HepG2 (cell line): ENCODE data around the gene MVP. TPM values are rescaled to one million over a fixed set of nuclear protein-coding genes. Genes with fewer than 3 reads are reported as not detected.
A peak's percentile ranks its signal among the peaks of the same experiment; 100 is the strongest.

ENCODE experiments used
- CBX1 ChIP-seq: IDR thresholded peaks from one replicate; pipeline ENCODE4 v1.6.1; 2016; ENCODE audit warnings: antibody characterized with exemption, low read depth
- ELF1 ChIP-seq: sonication (generic); formaldehyde crosslinking; IDR thresholded peaks from 2 replicates; pipeline ENCODE4 v1.4.0; 2020; ENCODE audit warnings: missing genetic modification reagents
- GATA4 ChIP-seq: sonication (generic); IDR thresholded peaks from 2 replicates; pipeline ENCODE4 v1.6.1; 2016; ENCODE audit warnings: antibody characterized with exemption, low read depth, borderline replicate concordance
- HDAC2 ChIP-seq: sonication (generic); formaldehyde crosslinking; IDR thresholded peaks from 2 replicates; pipeline ENCODE4 v1.4.0; 2020; ENCODE audit warnings: missing genetic modification reagents
- KAT8 ChIP-seq: IDR thresholded peaks from 2 replicates; pipeline ENCODE4 v1.6.1; 2016; ENCODE audit warnings: missing genetic modification reagents, missing compliant biosample characterization
- KMT2A ChIP-seq: sonication (generic); formaldehyde crosslinking; IDR thresholded peaks from 2 replicates; pipeline ENCODE4 v1.4.0; 2020; ENCODE audit warnings: missing genetic modification reagents
- MATR3 ChIP-seq: sonication (generic); formaldehyde crosslinking; IDR thresholded peaks from 2 replicates; pipeline ENCODE4 v1.4.0; 2020; ENCODE audit warnings: missing genetic modification reagents
- NFATC3 ChIP-seq: sonication (generic); formaldehyde crosslinking; IDR thresholded peaks from 2 replicates; pipeline ENCODE4 v1.5.1; 2020; ENCODE audit warnings: mild to moderate bottlenecking, missing genetic modification reagents
- NRL ChIP-seq: sonication (generic); formaldehyde crosslinking; IDR thresholded peaks from 2 replicates; pipeline ENCODE4 v1.5.0; 2020; ENCODE audit warnings: missing genetic modification reagents, mild to moderate bottlenecking, moderate library complexity, borderline replicate concordance
- RFXAP ChIP-seq: sonication (generic); formaldehyde crosslinking; IDR thresholded peaks from 2 replicates; pipeline ENCODE4 v1.4.0; 2020; ENCODE audit warnings: missing genetic modification reagents, borderline replicate concordance
- SMARCC2 ChIP-seq: fragments of 450-650 bp; IDR thresholded peaks from 2 replicates; pipeline ENCODE4 v1.6.1; 2017; ENCODE audit warnings: antibody characterized with exemption, mild to moderate bottlenecking
- SNAPC2 ChIP-seq: sonication (generic); formaldehyde crosslinking; IDR thresholded peaks from 2 replicates; pipeline ENCODE4 v1.8.1; 2022; ENCODE audit warnings: mild to moderate bottlenecking, missing genetic modification reagents
- ZNF207 ChIP-seq: fragments of 450-650 bp; IDR thresholded peaks from 2 replicates; pipeline ENCODE4 v1.6.1; 2016; ENCODE audit warnings: antibody characterized with exemption, borderline replicate concordance
- ZNF251 ChIP-seq: sonication (generic); formaldehyde crosslinking; IDR thresholded peaks from 2 replicates; pipeline ENCODE4 v1.9.0; 2021; ENCODE audit warnings: mild to moderate bottlenecking, missing genetic modification reagents
- ZNF329 ChIP-seq: sonication (generic); formaldehyde crosslinking; IDR thresholded peaks from 2 replicates; pipeline ENCODE4 v1.9.0; 2021; ENCODE audit warnings: low read depth, mild to moderate bottlenecking, missing genetic modification reagents
- ZNF331 ChIP-seq: sonication (generic); formaldehyde crosslinking; IDR thresholded peaks from 2 replicates; pipeline ENCODE4 v1.4.0; 2020; ENCODE audit warnings: missing genetic modification reagents
- ZNF431 ChIP-seq: sonication (generic); formaldehyde crosslinking; IDR thresholded peaks from 2 replicates; pipeline ENCODE4 v1.9.0; 2022; ENCODE audit warnings: missing genetic modification reagents, low read depth, mild to moderate bottlenecking, borderline replicate concordance
- ZNF563 ChIP-seq: sonication (generic); formaldehyde crosslinking; IDR thresholded peaks from 2 replicates; pipeline ENCODE4 v1.8.0; 2022; ENCODE audit warnings: mild to moderate bottlenecking, moderate library complexity, missing genetic modification reagents
- polyA plus RNA-seq, 8 experiments: library from polyadenylated mRNA; depleted of rRNA in 3 of 8; stranded (reverse) in 7 of 8; unstranded in 1 of 8; fragments of >200 nt; fragmentation: Illumina TruSeq in 4 of 8; extraction: Trizol in 4 of 8; gene quantifications; 2 replicates each; pipeline versions ENCODE4 v1.2.1 to v1.2.3, GENCODE V29; 2011 to 2016; ENCODE audit warnings: low read depth in 4 of 8, missing spikeins in 1 of 8, mixed read lengths in 1 of 8; ENCODE audit not compliant: insufficient read depth in 1 of 8
- total RNA-seq, 5 experiments: library from RNA; depleted of rRNA; stranded (reverse); fragments of >200 nt; fragmentation: Illumina TruSeq; extraction: Trizol; gene quantifications; 2 replicates each; pipeline ENCODE4 v1.2.3, GENCODE V29; 2016; ENCODE audit warnings: low read depth in 1 of 5
- TF ChIP-seq, protein P1 (sequence below): sonication (generic); formaldehyde crosslinking; IDR thresholded peaks from 2 replicates; pipeline ENCODE4 v1.9.0; 2021; ENCODE audit warnings: missing genetic modification reagents, borderline replicate concordance
- TF ChIP-seq, protein P2 (sequence below): sonication (generic); formaldehyde crosslinking; IDR thresholded peaks from 2 replicates; pipeline ENCODE4 v1.4.0; 2020; ENCODE audit warnings: missing genetic modification reagents
- TF ChIP-seq, protein P3 (sequence below): sonication (generic); formaldehyde crosslinking; IDR thresholded peaks from 2 replicates; pipeline ENCODE4 v1.5.0; 2020; ENCODE audit warnings: mild to moderate bottlenecking, missing genetic modification reagents, borderline replicate concordance
- TF ChIP-seq, protein P4 (sequence below): sonication (generic); formaldehyde crosslinking; IDR thresholded peaks from 2 replicates; pipeline ENCODE4 v1.8.1; 2023; ENCODE audit warnings: mild to moderate bottlenecking, missing genetic modification reagents, borderline replicate concordance
- TF ChIP-seq, protein P5 (sequence below): sonication (generic); formaldehyde crosslinking; IDR thresholded peaks from 2 replicates; pipeline ENCODE4 v1.8.0; 2022; ENCODE audit warnings: mild to moderate bottlenecking, missing genetic modification reagents, moderate library complexity

The MVP gene
- total and polyA plus RNA-seq, 2 of the 13 experiments (the other 11 are each of a cell fraction or from before 2014, with no cell fraction given), result 22.9 to 43.5 TPM

DNA sequence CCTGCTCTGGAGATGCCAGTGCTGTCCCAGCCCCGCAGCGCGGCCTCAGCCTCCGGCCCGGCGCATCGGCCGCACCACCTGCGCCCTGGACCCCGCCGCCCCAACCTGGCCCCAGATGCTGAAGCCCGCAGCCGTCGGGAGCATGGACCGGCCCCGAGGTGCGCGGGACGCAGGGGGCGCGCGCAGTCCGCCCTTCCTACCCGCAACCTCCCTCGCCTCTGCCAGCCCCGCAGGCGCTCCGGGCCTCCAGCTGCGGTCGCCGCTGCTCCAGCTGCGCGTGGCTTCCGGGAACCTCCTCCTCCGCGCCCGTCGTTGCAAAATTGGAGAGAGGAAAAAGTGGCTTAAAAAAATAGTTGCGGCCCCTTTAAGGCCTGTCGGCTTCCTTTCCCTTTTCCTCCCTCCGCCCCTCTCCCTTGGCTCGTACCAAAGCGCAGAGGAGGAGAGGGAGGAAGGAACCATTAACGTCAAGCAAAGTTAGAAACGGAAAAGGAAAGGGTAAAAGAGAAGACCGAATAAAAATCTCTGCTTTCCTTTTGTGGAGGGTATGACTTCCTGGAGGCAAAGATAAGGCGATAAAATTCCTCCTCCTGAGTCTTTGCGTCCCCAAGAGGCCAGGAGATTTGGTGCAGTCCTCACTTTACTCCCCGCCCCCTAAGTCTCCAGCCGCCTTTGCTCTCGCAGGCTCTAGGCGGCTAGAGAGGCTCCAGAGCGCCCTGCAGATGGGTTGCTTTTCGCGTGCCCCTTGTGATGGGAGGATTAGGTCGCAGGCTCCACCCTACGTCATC, 42.8 kb downstream of the MVP start, which contains the start of gene CDIPT (continued):
- TF ChIP-seq ZNF329 (CRISPR knock-in tag) (0 out of 2 replicates have a peak, but pooled peaks have one; percentile 52), SNAPC2 (CRISPR knock-in tag) (peak; percentile 56; the same call in 1 of the 2 replicates), KAT8 (peak; percentile 95), NRL (CRISPR knock-in tag) (no peak), ZNF431 (0 out of 2 replicates have a peak, but pooled peaks have one; percentile 38), RFXAP (no peak; the same call in 1 of the 2 replicates), ELF1 (CRISPR knock-in tag) (peak; percentile 85), ZNF563 (CRISPR knock-in tag) (0 out of 2 replicates have a peak, but pooled peaks have one; percentile 65), SMARCC2 (no peak), CBX1 (no peak), ZNF331 (CRISPR knock-in tag) (peak; percentile 91), GATA4 (no peak), HDAC2 (CRISPR knock-in tag) (peak; percentile 87), KMT2A (CRISPR knock-in tag) (peak; percentile 87; the same call in 1 of the 2 replicates), ZNF251 (CRISPR knock-in tag) (no peak), MATR3 (CRISPR knock-in tag) (no peak), NFATC3 (0 out of 2 replicates have a peak, but pooled peaks have one; percentile 16), ZNF207 (no peak)
- TF ChIP-seq, protein P1, sequence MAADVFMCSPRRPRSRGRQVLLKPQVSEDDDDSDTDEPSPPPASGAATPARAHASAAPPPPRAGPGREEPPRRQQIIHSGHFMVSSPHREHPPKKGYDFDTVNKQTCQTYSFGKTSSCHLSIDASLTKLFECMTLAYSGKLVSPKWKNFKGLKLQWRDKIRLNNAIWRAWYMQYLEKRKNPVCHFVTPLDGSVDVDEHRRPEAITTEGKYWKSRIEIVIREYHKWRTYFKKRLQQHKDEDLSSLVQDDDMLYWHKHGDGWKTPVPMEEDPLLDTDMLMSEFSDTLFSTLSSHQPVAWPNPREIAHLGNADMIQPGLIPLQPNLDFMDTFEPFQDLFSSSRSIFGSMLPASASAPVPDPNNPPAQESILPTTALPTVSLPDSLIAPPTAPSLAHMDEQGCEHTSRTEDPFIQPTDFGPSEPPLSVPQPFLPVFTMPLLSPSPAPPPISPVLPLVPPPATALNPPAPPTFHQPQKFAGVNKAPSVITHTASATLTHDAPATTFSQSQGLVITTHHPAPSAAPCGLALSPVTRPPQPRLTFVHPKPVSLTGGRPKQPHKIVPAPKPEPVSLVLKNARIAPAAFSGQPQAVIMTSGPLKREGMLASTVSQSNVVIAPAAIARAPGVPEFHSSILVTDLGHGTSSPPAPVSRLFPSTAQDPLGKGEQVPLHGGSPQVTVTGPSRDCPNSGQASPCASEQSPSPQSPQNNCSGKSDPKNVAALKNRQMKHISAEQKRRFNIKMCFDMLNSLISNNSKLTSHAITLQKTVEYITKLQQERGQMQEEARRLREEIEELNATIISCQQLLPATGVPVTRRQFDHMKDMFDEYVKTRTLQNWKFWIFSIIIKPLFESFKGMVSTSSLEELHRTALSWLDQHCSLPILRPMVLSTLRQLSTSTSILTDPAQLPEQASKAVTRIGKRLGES (CRISPR knock-in tag), result no peak
- TF ChIP-seq, protein P2, sequence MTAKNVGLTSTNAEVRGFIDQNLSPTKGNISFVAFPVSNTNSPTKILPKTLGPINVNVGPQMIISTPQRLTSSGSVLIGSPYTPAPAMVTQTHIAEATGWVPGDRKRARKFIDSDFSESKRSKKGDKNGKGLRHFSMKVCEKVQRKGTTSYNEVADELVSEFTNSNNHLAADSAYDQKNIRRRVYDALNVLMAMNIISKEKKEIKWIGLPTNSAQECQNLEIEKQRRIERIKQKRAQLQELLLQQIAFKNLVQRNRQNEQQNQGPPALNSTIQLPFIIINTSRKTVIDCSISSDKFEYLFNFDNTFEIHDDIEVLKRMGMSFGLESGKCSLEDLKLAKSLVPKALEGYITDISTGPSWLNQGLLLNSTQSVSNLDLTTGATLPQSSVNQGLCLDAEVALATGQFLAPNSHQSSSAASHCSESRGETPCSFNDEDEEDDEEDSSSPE (CRISPR knock-in tag), result peak; percentile 76
- TF ChIP-seq, protein P3, sequence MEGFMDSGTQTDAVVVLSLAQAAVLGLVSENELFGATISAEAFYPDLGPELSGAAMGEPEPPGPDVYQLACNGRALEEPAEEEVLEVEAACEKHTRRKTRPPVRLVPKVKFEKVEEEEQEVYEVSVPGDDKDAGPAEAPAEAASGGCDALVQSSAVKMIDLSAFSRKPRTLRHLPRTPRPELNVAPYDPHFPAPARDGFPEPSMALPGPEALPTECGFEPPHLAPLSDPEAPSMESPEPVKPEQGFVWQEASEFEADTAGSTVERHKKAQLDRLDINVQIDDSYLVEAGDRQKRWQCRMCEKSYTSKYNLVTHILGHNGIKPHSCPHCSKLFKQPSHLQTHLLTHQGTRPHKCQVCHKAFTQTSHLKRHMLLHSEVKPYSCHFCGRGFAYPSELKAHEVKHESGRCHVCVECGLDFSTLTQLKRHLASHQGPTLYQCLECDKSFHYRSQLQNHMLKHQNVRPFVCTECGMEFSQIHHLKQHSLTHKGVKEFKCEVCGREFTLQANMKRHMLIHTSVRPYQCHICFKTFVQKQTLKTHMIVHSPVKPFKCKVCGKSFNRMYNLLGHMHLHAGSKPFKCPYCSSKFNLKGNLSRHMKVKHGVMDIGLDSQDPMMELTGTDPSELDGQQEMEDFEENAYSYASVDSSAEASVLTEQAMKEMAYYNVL, result peak; percentile 34
- TF ChIP-seq, protein P4, sequence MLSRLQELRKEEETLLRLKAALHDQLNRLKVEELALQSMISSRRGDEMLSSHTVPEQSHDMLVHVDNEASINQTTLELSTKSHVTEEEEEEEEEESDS, result no peak; the same call in 1 of the 2 replicates
- TF ChIP-seq, protein P5, sequence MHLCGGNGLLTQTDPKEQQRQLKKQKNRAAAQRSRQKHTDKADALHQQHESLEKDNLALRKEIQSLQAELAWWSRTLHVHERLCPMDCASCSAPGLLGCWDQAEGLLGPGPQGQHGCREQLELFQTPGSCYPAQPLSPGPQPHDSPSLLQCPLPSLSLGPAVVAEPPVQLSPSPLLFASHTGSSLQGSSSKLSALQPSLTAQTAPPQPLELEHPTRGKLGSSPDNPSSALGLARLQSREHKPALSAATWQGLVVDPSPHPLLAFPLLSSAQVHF (CRISPR knock-in tag), result no peak
